Activated effector memory CD4-positive, alpha-beta T cell treated with anti-CD3 and anti-CD28 coated beads, Interleukin-2, amount 50 U/mL, for 16 hours (primary cell): ENCODE results near the gene KCP.

Source experiments
- DNase-seq: peaks from one replicate; pipeline ENCODE4 v3.0.0-alpha.2; 2020

KCP gene

DNA sequence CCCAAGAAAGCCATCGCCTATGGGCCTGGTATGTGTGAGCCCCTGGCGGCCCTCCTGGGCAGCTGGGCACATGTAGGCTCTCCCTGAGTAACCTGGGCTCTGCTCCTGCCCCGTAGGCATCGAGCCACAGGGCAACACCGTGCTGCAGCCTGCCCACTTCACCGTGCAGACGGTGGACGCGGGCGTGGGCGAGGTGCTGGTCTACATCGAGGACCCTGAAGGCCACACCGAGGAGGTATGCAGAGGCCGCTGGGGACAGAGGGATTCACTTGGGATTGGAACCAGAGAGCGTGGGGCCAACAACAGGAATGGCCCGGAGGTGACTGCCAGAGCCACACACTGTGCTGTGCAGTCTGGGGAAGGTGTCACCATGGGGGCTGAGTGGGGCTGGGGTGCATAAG lies 73.0 kb downstream of the KCP start:
- DNase-seq = no peak

DNA sequence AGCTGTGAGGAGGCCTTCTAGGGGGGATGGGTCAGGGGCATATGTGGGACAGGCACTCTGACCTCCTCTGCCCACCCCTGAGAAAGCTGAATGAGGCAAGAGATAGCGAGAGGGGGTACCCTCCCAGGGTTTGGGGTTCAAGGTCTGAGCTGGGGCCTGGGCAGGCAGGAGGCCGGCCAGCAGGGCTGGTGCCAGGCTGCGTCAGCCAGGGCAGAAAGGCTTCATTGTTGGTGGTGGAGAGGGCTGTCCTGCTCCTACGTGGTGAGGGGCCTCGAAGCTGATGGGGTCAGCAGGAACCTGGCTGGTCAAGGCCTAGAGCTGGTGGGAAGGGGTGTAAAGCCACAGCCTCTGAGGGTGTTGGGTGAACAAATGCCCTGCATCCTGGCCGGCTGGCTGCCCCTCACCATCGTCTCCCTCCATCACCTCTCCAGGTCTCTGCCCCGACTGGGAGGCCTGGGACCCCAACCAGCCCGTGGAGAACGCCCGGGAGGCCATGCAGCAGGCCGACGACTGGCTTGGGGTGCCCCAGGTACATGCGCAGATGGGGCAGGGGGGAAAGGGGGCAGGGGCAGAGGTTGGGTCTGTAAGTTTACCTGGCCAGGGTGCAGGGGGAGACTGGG lies 73.7 kb downstream of the KCP start:
- DNase-seq = no peak

DNA sequence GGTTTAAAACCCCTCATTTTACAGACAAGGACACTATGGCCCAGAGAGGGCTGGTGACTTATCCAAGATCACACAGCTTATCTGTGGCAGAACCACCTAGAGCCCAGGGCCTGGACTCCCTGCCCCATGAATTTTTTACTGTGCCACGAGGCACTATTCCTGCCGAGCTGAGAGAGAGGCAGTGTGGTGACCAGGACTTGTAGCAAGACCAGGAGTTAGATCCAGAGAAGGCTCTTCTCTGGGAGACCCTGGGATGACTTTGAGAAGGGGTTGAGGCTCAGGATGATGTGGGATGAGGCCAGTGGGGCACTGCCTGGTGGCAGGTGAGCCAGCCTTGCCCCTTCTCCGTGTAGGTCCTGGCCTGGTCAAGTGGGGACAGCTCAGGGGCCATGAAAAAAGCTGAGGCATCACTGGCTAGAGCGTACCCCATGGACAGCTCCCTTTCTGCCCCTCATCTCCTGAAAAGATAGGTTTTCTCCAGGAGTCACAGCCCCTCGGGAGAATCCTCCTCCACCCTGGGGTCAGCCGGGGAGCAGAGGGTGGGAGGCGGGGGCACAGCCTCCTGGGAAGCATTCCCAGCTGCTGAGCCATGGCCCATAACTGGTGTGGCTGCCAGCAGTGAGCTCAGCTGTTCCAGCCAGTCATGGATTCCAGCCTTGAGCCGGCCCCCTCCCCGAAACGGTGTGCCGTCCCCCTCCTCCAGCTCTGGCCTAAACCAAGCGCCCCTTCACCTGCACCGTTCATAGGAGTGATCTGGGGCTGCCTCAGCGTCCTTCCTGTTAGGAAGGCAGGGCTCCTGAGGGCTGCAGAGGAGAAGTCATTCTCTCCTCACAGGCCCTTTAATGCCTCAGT lies 74.5 kb downstream of the KCP start:
- DNase-seq = no peak

DNA sequence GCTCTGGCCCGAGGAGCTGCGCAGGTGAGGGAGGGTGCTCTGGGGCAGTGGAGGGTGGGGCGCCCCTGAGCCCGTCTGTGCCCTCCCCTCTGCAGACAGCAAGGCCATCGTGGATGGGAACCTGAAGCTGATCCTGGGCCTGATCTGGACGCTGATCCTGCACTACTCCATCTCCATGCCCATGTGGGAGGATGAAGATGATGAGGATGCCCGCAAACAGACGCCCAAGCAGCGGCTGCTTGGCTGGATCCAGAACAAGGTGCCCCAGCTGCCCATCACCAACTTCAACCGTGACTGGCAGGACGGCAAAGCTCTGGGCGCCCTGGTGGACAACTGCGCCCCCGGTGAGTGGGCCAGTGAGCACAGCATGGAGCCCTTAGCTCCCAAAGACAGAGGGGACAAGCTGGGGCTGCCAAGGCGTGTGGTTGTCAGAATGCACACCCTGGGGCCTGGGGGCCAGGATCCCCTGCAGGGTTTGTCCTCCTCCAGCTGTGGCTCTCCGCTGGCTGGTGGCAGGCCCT lies 75.2 kb downstream of the KCP start:
- DNase-seq = no peak

DNA sequence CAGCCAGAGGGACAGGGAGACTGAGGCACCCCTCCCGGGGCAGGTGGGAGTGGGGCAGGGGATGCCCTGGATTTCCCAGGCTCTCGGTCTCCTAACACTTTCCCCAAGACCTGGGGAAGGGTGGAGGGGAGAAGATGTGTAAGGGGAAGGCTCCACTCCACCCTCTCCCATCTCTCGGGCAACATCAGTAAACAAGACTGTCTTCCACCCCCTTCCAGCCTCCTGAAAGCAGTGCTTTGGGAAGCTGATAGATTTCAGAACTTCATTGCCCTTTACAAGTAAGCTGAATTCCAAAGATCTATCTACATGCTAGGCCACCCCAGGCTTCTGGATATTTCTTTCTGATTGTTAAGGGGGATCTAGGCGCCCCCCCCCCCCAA lies 76.6 kb downstream of the KCP start:
- DNase-seq = no peak

DNA sequence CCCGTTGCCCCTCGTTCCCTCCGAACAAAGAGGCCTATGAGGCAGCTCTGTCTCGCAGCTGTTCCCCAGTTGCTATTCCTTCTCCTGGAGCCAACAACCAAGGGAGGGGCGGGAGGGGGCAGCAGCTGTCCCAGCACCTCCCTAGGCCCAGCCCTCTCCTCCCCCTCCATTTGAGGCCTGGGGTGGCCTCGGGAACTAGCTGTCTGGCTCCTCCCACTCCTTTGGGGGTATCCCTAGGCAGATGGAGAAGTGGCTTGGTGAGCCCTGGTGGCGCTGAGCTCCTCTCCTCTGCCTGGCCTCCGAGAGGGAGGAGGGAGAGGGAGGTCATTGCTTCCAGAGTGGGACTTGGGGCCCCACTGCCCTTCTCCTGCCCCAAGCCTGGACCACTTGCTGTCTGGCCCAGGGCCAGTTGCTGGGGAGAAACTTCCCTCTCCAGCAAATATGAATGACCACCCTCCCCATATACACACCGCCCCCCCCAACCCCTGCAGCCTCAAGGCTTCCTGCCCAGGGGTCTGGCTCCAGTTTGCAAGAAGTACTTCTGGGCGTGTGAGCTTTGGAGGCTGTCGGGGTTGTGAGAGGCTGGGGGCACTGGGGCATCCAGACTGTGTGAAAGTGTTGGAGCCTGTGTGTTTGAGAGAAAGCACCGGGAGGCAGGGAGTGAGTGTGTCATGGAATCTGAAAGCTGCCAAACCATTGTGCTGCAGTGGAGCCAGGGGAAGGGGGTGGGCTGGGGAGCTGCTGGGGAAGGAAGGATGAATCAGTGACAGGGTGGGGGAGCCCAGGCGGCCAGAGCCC lies 77.2 kb downstream of the KCP start:
- no peak for DNase-seq

DNA sequence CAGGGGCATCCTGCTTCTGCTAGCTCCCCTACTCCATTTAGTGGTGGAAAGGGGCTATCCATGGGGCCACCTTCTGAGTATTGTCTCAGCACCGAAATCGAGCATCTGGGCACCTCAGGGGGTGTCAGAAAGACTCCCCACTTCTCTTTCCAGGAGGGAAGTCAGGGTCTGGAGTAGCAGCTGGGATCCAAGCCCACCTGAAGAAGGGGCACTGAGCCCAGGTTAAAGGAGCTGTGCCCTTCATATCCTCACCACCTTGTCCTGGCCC lies 77.7 kb downstream of the KCP start:
- DNase-seq = no peak

DNA sequence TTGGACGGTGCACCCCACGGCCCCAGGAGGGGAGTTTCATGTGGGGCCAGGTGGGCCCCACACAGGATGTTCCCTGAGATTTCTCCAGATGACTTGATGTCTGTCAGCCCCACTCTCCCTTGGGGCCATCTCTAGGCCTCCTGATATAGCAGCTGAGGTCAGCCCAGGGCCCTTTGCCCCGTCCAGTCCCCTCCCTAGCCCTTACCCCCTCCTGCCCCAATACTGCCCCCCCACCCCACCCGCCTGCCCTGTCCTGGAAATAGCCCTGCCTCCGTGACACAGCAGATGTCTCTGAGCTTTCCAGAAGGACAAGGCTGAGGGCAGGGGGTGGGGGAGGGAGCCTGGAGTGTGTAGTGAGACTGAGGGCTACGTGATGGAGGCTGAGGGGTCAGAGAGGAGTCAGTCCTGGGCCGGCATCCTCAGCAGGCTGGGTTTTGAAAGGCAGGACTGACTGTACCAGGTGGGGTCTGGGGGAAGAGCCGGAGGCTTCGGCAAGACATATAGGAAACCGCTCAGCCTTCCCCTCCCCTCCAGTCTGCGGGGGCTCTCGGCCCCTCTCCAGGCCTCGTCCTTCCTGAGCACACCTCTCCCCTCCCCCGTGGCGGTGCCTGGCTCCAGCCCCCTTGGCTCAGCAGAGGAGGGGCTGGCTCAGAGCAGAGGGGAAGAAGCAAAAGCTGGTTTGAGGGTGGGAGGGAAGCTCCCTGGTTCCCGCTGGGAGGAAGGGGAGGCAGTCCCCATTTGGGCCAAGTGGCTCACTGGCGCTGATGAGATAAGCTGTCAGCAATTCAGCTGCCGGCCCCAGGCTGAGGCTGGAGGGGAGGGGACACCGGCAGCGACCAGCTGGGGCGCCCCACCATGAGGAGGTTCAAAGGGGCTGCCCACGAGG lies 78.3 kb downstream of the KCP start:
- DNase-seq = no peak

DNA sequence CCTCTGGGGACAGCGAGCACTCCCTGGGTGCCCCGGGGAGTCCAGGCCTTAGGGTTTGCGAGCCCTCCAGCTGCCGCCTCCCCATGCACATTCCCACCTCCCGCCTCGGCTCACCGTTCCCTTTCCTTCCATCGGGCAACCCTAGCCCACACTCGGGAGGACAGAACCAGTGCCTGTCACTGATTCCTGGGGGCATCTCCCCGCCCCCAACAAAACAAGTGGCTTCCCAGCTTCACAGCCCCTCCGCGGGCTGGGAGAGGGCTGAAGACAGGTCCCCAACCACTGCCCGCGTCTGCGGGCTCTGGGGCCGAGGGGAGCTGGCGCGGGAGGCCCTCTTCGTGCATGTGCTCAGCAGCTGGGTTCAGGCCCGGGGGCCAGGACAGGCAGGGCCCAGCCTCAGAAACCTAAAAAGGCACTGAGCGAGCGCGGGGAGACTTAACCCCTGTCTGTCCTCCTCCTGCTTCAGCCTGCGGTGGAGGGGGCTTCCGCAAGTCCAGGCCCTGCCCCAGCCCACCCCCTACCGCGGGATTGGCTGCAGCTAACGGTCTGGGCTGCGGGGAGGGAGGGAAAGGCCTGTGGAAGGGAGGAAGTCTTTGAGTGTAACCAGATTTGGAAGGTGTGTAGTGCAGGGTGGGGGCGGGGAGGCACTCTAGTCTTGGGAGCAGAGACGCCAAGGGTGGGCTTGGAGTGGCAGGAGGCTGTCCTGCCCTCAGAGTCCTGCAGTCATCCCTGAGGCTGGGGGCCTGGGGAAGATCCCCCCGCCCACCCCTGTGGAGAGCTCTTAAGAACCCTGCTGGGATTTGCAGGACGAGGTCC lies 79.1 kb downstream of the KCP start:
- DNase-seq = no peak

DNA sequence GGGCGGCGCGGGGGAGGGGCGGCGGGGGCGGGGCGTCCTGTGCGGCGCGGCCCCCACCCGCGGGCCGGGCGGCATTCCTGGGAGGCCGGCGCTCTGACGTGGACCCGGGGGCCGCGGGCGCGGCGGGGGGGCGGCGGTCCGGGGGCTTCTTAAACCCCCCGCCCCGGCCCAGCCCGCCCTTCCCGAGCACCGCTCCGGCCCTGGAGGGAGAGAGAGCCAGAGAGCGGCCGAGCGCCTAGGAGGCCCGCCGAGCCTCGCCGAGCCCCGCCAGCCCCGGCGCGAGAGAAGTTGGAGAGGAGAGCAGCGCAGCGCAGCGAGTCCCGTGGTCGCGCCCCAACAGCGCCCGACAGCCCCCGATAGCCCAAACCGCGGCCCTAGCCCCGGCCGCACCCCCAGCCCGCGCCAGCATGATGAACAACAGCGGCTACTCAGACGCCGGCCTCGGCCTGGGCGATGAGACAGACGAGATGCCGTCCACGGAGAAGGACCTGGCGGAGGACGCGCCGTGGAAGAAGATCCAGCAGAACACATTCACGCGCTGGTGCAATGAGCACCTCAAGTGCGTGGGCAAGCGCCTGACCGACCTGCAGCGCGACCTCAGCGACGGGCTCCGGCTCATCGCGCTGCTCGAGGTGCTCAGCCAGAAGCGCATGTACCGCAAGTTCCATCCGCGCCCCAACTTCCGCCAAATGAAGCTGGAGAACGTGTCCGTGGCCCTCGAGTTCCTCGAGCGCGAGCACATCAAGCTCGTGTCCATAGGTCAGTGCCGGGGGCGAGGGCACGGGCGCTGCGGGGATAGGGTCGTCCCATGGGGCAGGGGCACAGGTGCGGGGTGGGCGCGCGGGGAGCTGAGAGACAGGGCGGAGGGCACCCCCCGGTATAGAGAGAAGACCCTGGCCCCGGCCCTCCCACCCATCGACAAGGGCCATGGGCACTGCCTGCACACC lies 80.0 kb downstream of the KCP start, which contains the start of gene FLNC:
Gene FLNC (plus strand): TSS at position 176 of the 947 bp plus-strand sequence. CDS start 232 bp downstream, at position 408.
- DNase-seq = peak; percentile 71

DNA sequence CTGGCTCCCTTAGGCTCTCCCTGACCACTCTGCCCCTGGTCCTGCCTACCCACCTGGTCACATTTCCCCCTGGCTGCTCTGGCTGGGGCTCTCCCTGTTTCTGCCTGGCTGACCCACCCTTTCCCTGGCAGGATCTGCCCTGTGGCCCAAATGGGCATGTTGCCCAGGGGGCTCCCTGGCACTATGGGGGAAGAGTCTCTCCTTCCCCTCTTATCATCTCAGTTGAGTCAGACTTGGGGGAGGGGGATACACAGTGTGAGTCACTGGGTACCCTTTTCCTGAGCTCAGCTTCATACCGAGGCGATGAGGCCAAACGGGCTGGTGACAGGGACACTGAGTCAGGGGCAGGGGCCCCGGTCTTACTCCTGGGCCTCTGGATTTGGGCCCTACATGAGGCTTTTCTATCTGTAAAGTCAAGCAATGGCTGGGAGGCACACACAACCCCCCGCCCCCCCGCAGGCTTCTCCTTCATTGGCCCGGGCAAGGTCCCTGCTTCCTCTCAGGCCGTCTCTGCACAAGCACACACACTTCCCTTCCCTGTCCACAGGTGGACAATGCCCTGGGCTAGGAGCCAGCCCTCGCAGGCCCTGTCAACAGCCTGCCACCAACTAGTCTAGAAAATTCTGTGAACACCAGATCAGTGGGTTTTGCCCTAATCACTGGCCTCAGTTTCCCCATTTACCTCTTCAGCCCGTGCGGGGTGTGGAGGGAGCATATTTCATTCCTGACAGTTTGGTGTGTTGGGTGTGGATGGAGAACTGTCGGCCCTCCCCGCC lies 80.9 kb downstream of the KCP start:
- no peak for DNase-seq

DNA sequence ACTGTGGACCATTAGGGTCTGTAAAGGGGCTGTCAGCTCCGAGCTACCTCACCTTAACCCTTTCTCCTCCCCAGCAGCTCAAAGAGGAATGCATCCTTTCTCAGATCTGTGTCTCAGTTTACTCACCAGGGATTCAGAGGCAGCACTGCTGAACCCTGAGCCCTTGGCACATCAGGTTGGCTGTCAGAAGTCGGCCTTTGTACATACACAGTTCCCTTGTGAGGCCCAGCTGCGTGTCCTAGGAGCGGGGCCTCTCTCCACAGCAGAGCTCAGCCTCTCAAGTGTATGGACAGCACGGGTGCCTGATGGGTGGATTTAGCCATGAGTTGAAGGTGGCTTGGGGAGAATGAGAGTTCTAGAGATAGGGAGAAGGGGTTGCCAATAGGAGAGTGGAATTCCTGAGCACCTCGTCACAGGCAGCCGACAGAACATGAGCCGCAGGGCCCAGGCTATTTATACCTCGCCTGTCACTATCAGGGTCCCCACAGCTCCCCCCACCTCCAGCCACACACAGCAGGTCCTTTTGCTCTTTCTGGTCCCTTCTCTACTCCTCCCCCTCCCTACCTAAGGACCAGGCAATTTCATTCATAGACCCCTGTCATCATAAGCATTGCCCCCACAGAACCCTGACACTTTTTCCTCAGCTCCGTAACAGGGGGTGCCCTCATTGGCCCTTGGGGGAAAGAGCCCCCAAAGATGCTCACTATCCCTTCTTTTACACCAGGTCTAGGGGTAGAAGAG lies 82.4 kb downstream of the KCP start:
- DNase-seq = no peak

DNA sequence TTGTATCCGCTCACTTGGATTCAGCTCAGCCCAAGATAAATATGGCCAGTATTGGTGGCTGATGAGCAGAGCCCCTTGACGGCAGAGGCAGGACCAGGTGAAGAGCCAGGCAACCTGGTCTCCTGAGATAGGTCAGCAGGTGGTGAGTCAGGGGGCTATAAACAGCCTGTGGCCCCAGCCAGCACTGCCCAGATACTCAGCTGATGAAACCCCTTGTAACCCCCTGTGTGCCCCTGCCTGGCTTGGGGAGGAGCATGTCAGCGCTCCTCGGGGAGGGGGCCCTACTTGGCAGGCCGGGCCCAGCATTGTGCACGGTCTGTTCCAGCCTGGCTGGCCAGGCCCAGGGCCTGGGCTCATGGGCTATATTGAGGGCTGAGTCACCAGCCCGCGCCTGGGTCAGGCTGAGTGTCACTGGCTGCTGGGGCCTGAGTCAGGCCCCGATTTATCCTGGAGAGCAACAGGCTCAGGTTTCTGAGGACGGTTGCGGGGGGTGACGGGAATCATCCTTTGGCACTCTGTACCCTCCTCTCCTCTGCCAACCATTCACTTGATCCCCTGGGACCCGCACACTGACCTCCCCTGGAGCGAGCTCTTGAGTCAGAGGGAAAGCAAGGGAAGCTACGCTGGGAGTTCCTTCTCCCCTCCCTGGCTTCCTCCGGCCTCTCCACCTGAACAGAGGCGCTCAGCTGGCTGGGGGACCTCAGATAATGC lies 83.1 kb downstream of the KCP start:
- no peak for DNase-seq

DNA sequence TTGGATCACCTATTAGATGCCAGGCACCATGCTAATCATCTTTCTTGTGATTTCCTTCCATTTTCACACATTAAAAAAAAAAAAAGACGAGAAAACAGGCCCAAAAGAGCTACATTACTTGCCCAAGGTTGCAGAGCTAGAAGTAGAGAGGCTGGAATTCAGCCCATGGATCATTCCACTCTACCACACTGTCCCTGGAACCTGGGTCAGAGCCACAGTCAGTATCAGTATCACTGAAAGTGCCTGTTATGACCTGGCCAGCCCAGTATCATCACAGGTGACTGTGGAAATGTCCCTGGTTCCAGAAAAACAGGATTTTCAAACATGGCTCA lies 83.6 kb downstream of the KCP start:
- no peak for DNase-seq
